Small intestine (tissue), 7 donors: ENCODE results near the gene GAREM1. TPM values are rescaled to one million over a fixed set of nuclear protein-coding genes. Genes with fewer than 3 reads are reported as not detected.

Experiments used
- DNase-seq, 2 donors: peaks; one replicate each; pipeline versions ENCODE4 v3.0.0 to v3.0.0-alpha.2; 2013
- FAIRE-seq: peaks from 2 replicates; lab custom pipeline; 2012; peaks lifted over from hg19 to GRCh38; lab: Jason Lieb, UNC
- H3K27ac ChIP-seq, 3 donors: one replicate each; pipeline ENCODE4 v1.5.1; 2013; ENCODE audit warnings: low read length in 2 of 3, mild to moderate bottlenecking in 2 of 3, control low read depth in 1 of 3, inconsistent platforms in 1 of 3, low read depth in 1 of 3, moderate library complexity in 1 of 3
- H3K27me3 ChIP-seq, 3 donors: one replicate each; pipeline ENCODE4 v1.6.1; 2013; ENCODE audit warnings: low read length in 3 of 3, inconsistent platforms in 1 of 3; ENCODE audit not compliant: control insufficient read depth in 3 of 3, insufficient read depth in 3 of 3
- H3K36me3 ChIP-seq, 3 donors: one replicate each; pipeline ENCODE4 v1.6.1; 2013; ENCODE audit warnings: low read length in 3 of 3, inconsistent platforms in 1 of 3, low read depth in 1 of 3, mild to moderate bottlenecking in 1 of 3, moderate library complexity in 1 of 3; ENCODE audit not compliant: control insufficient read depth in 3 of 3, insufficient read depth in 2 of 3
- H3K4me1 ChIP-seq, 3 donors: one replicate each; pipeline ENCODE4 v1.6.1; 2013; ENCODE audit warnings: low read length in 2 of 3, inconsistent platforms in 1 of 3, low read depth in 1 of 3, mild to moderate bottlenecking in 1 of 3, moderate library complexity in 1 of 3; ENCODE audit not compliant: control insufficient read depth in 3 of 3, insufficient read depth in 2 of 3
- H3K4me3 ChIP-seq, 3 donors: one replicate each; pipeline ENCODE4 v1.5.1; 2013; ENCODE audit warnings: low read length in 3 of 3, control low read depth in 1 of 3, inconsistent platforms in 1 of 3, low read depth in 1 of 3, mild to moderate bottlenecking in 1 of 3, moderate library complexity in 1 of 3
- H3K9me3 ChIP-seq, 2 donors: one replicate each; pipeline ENCODE4 v1.6.1; 2013; ENCODE audit warnings: low read depth in 1 of 2, low read length in 1 of 2; ENCODE audit not compliant: control insufficient read depth in 2 of 2, insufficient read depth in 1 of 2
- WGBS, 3 donors: extraction: QIAGEN DNeasy Blood & Tissue Kit; methylation state at CpG; one replicate each; pipeline ENCODE4 v1.1.7; 2013; 5-methylcytosine and 5-hydroxymethylcytosine counted together
- polyA plus RNA-seq, 4 donors: library from polyadenylated mRNA; stranded (reverse) in 3 of 4; unstranded in 1 of 4; fragments of 200-250 nt in 3 of 4; fragments of 120-200 nt in 1 of 4; gene quantifications; one replicate each; pipeline versions ENCODE4 v1.2.1 to v1.2.3, GENCODE V29; 2013
- donor health status: healthy with polysubstance abuse.
- donor health status: control.
- donor health status: control.
- donor health status: Bipolar disorder and iron deficiency.
- donor health status: healthy.

The GAREM1 gene
- polyA plus RNA-seq, 4 donors, result 1.9 to 12.8 (median 4.0) TPM

- 67 to 80% (median 69%) methylated on average over 8 of the region's 8 CpGs for WGBS, 3 donors
- DNase-seq (no peak), FAIRE-seq (no peak)
Measured at GRCh38 chr18:32441533-32441932, 29.1 kb downstream of the GAREM1 start.

GRCh38 chr18:32440518-32440917 lies 30.2 kb downstream of the GAREM1 start:
- Histone ChIP-seq H3K4me3 (no peak overlapping the region), H3K9me3 (no peaks in the 10 kb centered on the region), H3K36me3 (no peaks in the 10 kb centered on the region), H3K27ac (no peak overlapping the region), H3K27me3 (no peaks in the 10 kb centered on the region), H3K4me1 (peaks cover 2 to 22% (median 4%) of the 10 kb centered on the region in 3 donors)
- 89 to 96% (median 89%) methylated on average over 4 of the region's 4 CpGs for WGBS, 3 donors
- DNase-seq (no peak), FAIRE-seq (no peak)

More at GRCh38 chr18:32441533-32441932, 29.1 kb downstream of the GAREM1 start:
- Histone ChIP-seq H3K4me1 (peaks cover 2 to 14% (median 4%) of the 10 kb centered on the region in 3 donors), H3K27me3 (no peaks in the 10 kb centered on the region), H3K4me3 (no peak overlapping the region), H3K36me3 (no peaks in the 10 kb centered on the region), H3K27ac (no peak overlapping the region), H3K9me3 (no peaks in the 10 kb centered on the region)

GRCh38 chr18:32439802-32440201 lies 30.9 kb downstream of the GAREM1 start:
- 72 to 100% (median 85%) methylated on average over 1 of the region's 1 CpG for WGBS, 3 donors
- no peak for FAIRE-seq

GRCh38 chr18:32439241-32439640 lies 31.4 kb downstream of the GAREM1 start:
- Histone ChIP-seq H3K27me3 (no peaks in the 10 kb centered on the region), H3K9me3 (no peaks in the 10 kb centered on the region), H3K36me3 (no peaks in the 10 kb centered on the region), H3K27ac (no peak overlapping the region), H3K4me1 (peaks cover 2 to 22% (median 4%) of the 10 kb centered on the region in 3 donors), H3K4me3 (no peak overlapping the region)
- FAIRE-seq (no peak), DNase-seq (no peak)
- 36 to 66% (median 45%) methylated on average over 2 of the region's 2 CpGs for WGBS, 3 donors

More at GRCh38 chr18:32439802-32440201, 30.9 kb downstream of the GAREM1 start:
- Histone ChIP-seq H3K4me3 (no peak overlapping the region), H3K9me3 (no peaks in the 10 kb centered on the region), H3K36me3 (no peaks in the 10 kb centered on the region), H3K27ac (no peak overlapping the region), H3K4me1 (peaks cover 2 to 22% (median 4%) of the 10 kb centered on the region in 3 donors), H3K27me3 (no peaks in the 10 kb centered on the region)
- peak in 1 of 2 donors; percentile 14 for DNase-seq

- Histone ChIP-seq H3K36me3 (no peaks in the 10 kb centered on the region), H3K4me3 (no peak overlapping the region), H3K27ac (no peak overlapping the region), H3K9me3 (no peaks in the 10 kb centered on the region), H3K4me1 (peaks cover 2 to 22% (median 4%) of the 10 kb centered on the region in 3 donors), H3K27me3 (no peaks in the 10 kb centered on the region)
- 81 to 89% (median 84%) methylated on average over 8 of the region's 8 CpGs for WGBS, 3 donors
- FAIRE-seq, result no peak
- DNase-seq, result no peak
Measured at GRCh38 chr18:32438173-32438572, 32.5 kb downstream of the GAREM1 start.

GRCh38 chr18:32437100-32437834 lies 33.4 kb downstream of the GAREM1 start:
- no peak overlapping the region for H3K4me3 ChIP-seq
- H3K27me3 ChIP-seq, result no peaks in the 10 kb centered on the region
- DNase-seq (no peak), FAIRE-seq (no peak)
- H3K27ac ChIP-seq, result no peak overlapping the region
- WGBS, 3 donors, result 74 to 78% (median 75%) methylated on average over 7 of the region's 7 CpGs
- peaks cover 2 to 22% (median 4%) of the 10 kb centered on the region in 3 donors for H3K4me1 ChIP-seq
- no peaks in the 10 kb centered on the region for H3K36me3 ChIP-seq
- no peaks in the 10 kb centered on the region for H3K9me3 ChIP-seq

- 38 to 64% (median 47%) methylated on average over 5 of the region's 5 CpGs for WGBS, 3 donors
- Histone ChIP-seq H3K36me3 (no peaks in the 10 kb centered on the region), H3K27ac (peak overlapping the region in 1 of 3 donors; percentile 51), H3K27me3 (no peaks in the 10 kb centered on the region), H3K4me1 (peaks cover 0 to 22% (median 4%) of the 10 kb centered on the region in 3 donors), H3K4me3 (no peak overlapping the region), H3K9me3 (peaks cover 0 to 5% of the 10 kb centered on the region in 2 donors)
- FAIRE-seq (no peak), DNase-seq (peak; percentile 44 to 65)
Measured at GRCh38 chr18:32435631-32436500, 34.8 kb downstream of the GAREM1 start.

GRCh38 chr18:32431753-32432152 lies 38.9 kb downstream of the GAREM1 start:
- H3K27ac ChIP-seq, result no peak overlapping the region
- FAIRE-seq, result no peak

More at GRCh38 chr18:32431753-32432152, 38.9 kb downstream of the GAREM1 start:
- WGBS, 3 donors, result 68 to 98% (median 96%) methylated on average over 2 of the region's 2 CpGs
- H3K9me3 ChIP-seq, result peaks cover 0 to 5% of the 10 kb centered on the region in 2 donors
- no peaks in the 10 kb centered on the region for H3K27me3 ChIP-seq
- H3K4me1 ChIP-seq, result peaks cover 0 to 11% (median 2%) of the 10 kb centered on the region in 3 donors
- H3K4me3 ChIP-seq, result no peak overlapping the region
- no peaks in the 10 kb centered on the region for H3K36me3 ChIP-seq
- DNase-seq, result no peak
